Stromal cell of bone marrow (primary cell): ENCODE data around the gene ZNF616.
"Not testable (repeated sequence)": the region's sequence is repeated elsewhere in the genome, so short reads cannot be mapped to it uniquely, and the experiment has no call there.

Experiments
- DNase-seq: peaks from one replicate; pipeline ENCODE4 v3.0.0-alpha.2; 2012; ENCODE audit warnings: low read depth

ZNF616 gene

DNA sequence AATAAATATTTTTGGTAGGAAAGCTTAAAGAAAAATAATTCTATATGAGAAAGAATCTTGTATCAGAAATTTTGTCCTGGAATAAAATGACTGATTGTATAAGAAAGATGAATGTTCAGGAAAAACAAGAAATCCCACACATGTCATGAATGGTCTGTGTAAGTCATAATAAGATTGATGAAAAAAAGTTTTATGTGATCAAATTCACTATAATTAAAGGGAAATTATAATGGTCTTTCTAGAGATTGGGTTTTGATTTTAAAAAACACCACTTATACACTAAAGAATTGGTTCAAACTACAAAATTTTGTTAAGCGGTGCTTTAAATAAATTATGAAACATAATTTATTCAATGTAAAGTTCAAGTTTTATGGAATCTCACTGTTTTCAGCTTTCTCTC is 37.0 kb downstream of the ZNF616 start:
- DNase-seq = no peak

DNA sequence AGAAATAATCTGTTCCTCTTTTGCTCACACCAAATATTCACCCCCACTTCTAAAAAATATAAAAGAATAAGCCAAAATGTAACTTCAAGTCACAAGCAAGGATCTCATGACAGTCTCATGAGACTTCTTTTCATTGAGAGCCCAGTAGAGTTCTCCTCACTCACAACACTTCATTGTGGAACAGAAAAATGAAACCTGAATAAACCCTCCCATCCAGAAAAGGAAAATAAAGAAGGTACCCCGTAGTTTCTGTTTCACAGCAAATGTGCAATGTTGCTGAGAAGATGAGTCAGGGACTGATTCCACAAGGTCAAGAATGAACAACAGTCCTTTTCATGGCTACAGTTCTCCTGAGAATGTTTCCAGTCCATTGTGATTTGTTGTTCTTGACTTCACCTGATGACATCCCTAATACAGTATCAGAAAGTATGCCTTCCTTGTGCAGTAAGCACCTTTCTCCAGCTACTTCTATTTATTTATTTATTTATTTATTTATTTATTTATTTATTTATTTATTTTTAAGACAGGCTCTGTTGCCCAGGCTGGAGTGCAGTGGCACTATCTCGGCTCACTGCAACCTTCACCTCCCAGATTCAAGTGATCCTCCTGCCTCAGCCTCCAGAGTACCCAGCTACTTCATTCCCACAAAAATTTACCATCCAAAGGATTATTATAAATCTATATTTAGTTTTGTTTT is 37.7 kb downstream of the ZNF616 start:
- DNase-seq = no peak

- DNase-seq = peak; percentile 14
Observed at GRCh38 chr19:52099497-52100138, 40.1 kb downstream of the ZNF616 start.

DNA sequence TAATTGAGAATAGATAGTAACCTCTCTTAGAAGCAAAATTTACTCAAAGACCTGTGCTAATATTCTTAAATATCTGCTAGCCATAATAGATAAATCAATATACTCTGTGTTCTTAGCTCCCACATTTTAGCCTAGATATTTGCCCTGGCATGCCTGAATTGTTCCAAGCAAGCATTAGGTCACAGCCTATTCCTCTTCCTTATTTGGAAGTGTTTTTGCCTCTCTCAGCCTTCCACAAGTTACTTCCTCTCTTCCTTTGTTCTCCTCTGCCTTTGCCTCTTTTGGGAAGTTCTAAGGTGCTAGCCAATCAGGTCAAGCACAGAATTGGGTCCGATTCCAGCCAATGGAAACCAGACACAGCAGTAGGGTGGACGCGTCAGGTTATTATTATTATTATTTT is 43.3 kb downstream of the ZNF616 start:
- DNase-seq = not testable (repeated sequence)

- DNase-seq = peak; percentile 94
Observed at GRCh38 chr19:52095172-52096014, 44.3 kb downstream of the ZNF616 start, which contains the start of gene ZNF841. TSS of gene ZNF841 (minus strand) at chr19:52095765. CDS start at chr19:52084801, 10,964 bp downstream.

DNA sequence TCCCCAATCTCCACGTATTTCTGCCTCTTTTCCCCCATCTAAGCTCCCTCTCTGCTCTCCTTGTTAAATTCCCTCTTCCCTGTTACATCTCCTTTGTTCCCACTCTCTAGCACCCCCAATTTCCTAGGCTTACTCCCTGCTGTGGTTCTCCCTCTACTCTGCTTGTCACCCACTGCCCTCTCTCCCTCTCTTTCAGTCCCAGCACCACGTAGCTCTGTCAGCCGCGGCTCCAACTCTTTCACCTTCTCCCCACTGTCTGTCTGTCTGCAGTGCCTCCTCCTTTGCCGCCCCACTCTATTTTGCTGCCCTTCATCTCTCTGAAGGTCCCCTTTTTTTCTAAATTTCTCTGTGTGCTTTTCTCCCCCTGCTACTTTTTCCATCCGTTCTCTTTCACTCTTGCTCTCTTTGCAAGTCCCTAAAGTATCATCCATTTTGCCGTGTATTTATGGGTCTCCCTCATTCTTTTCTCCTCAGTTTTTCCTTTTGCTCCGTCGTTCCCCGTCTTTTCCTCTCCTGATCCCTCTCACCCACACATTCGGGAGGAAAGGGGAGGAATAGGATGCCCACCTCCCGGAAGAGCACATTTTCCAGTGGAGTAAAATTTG is 45.1 kb downstream of the ZNF616 start:
- DNase-seq = no peak

GRCh38 chr19:52086481-52086880 is 53.3 kb downstream of the ZNF616 start:
- peak; percentile 13 for DNase-seq

GRCh38 chr19:52070496-52070895 is 69.2 kb downstream of the ZNF616 start:
- no peak for DNase-seq

DNA sequence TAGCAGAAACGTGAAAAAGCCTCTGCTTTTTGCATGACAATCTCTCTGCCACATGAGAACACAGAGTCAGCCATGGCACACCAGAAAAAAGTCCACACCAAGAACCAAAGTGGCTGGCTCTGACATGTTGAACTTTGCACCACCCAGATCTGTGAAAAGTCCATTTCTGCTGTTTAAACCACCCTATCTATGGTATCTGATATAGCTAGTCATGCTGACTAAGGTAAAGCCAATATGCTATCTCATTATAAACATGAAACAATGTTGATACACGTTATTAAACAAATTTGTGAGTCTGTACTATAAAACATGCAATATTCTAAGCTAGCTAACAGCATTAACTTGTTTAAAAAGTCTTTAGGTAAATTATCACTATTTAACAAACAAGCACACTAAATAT is 70.1 kb downstream of the ZNF616 start:
- DNase-seq = no peak

- DNase-seq = no peak
Observed at GRCh38 chr19:52066258-52066863, 73.4 kb downstream of the ZNF616 start.

DNA sequence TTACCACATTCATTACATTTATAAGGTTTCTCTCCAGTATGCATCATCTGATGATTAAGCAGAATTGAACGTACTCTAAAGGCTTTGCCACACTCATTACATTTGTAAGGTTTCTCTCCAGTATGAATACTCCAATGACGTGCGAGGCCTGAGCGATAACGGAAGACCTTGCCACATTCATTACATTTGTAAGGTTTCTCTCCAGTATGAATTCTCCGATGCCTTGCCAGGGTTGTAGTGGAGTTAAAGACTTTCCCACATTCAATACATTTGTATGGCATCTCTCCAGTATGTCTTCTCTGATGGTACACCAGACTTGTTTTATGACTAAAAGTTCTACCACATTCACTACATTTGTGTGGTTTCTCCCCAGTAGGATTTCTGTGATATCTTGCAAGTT is 74.3 kb downstream of the ZNF616 start:
- no peak for DNase-seq
